ENCODE results near the gene CLEC16A.
A peak's percentile ranks its signal among the peaks of the same experiment; 100 is the strongest.

The CLEC16A gene

DNA sequence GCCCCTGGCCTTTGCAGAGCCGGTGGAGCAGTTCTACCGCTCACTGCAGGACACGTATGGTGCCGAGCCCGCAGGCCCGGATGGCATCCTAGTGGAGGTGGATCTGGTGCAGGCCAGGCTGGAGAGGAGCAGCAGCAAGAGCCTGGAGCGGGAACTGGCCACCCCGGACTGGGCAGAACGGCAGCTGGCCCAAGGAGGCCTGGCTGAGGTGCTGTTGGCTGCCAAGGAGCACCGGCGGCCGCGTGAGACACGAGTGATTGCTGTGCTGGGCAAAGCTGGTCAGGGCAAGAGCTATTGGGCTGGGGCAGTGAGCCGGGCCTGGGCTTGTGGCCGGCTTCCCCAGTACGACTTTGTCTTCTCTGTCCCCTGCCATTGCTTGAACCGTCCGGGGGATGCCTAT, 37.9 kb upstream of the CLEC16A start:
- TF ChIP-seq, protein P1, sequence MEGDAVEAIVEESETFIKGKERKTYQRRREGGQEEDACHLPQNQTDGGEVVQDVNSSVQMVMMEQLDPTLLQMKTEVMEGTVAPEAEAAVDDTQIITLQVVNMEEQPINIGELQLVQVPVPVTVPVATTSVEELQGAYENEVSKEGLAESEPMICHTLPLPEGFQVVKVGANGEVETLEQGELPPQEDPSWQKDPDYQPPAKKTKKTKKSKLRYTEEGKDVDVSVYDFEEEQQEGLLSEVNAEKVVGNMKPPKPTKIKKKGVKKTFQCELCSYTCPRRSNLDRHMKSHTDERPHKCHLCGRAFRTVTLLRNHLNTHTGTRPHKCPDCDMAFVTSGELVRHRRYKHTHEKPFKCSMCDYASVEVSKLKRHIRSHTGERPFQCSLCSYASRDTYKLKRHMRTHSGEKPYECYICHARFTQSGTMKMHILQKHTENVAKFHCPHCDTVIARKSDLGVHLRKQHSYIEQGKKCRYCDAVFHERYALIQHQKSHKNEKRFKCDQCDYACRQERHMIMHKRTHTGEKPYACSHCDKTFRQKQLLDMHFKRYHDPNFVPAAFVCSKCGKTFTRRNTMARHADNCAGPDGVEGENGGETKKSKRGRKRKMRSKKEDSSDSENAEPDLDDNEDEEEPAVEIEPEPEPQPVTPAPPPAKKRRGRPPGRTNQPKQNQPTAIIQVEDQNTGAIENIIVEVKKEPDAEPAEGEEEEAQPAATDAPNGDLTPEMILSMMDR (IDR thresholded peaks at IDR 0.05; ENCODE audit: low read length, missing control alignments), result no peak
- no peak for DNase-seq (ENCODE audit: low read depth)
- no peak overlapping the region for H3K4me3 ChIP-seq (replicated peaks; ENCODE audit: low read depth, low read length)

DNA sequence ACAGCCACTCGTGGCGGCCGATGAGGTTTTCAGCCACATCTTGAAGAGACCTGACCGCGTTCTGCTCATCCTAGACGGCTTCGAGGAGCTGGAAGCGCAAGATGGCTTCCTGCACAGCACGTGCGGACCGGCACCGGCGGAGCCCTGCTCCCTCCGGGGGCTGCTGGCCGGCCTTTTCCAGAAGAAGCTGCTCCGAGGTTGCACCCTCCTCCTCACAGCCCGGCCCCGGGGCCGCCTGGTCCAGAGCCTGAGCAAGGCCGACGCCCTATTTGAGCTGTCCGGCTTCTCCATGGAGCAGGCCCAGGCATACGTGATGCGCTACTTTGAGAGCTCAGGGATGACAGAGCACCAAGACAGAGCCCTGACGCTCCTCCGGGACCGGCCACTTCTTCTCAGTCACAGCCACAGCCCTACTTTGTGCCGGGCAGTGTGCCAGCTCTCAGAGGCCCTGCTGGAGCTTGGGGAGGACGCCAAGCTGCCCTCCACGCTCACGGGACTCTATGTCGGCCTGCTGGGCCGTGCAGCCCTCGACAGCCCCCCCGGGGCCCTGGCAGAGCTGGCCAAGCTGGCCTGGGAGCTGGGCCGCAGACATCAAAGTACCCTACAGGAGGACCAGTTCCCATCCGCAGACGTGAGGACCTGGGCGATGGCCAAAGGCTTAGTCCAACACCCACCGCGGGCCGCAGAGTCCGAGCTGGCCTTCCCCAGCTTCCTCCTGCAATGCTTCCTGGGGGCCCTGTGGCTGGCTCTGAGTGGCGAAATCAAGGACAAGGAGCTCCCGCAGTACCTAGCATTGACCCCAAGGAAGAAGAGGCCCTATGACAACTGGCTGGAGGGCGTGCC, 37.2 kb upstream of the CLEC16A start:
- no peak for DNase-seq (ENCODE audit: low read depth)
- TF ChIP-seq, protein P1 (IDR thresholded peaks at IDR 0.05; ENCODE audit: low read length, missing control alignments), result no peak
- no peak overlapping the region for H3K4me3 ChIP-seq (replicated peaks; ENCODE audit: low read depth, low read length)

DNA sequence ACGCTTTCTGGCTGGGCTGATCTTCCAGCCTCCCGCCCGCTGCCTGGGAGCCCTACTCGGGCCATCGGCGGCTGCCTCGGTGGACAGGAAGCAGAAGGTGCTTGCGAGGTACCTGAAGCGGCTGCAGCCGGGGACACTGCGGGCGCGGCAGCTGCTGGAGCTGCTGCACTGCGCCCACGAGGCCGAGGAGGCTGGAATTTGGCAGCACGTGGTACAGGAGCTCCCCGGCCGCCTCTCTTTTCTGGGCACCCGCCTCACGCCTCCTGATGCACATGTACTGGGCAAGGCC, 36.7 kb upstream of the CLEC16A start:
- no peak for DNase-seq (ENCODE audit: low read depth)
- TF ChIP-seq, protein P1 (IDR thresholded peaks at IDR 0.05; ENCODE audit: low read length, missing control alignments), result no peak
- no peak overlapping the region for H3K4me3 ChIP-seq (replicated peaks; ENCODE audit: low read depth, low read length)

DNA sequence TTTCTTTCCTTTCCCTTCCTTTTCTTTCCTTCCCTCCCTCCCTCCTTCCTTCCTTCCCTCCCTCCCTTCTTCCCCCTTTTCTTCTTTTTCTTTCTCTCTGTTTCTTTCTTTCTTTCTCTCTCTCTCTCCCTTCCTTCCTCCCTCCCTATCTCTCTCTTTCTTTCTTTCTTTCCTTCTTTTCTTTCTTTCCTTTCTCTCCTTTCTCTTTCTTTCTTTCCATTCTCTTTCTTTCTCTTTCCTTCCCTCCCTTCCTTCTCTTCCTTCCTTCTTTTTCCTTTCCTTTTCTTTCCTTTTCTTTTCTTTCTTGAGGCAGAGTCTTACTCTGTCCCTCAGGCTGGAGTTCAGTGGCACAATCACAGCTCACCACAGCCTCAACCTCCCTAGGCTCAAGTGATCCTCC, 33.1 kb upstream of the CLEC16A start:
- DNase-seq (ENCODE audit: low read depth), result no peak
- H3K4me3 ChIP-seq (replicated peaks; ENCODE audit: low read depth, low read length), result no peak overlapping the region
- TF ChIP-seq, protein P1 (IDR thresholded peaks at IDR 0.05; ENCODE audit: low read length, missing control alignments), result no peak

DNA sequence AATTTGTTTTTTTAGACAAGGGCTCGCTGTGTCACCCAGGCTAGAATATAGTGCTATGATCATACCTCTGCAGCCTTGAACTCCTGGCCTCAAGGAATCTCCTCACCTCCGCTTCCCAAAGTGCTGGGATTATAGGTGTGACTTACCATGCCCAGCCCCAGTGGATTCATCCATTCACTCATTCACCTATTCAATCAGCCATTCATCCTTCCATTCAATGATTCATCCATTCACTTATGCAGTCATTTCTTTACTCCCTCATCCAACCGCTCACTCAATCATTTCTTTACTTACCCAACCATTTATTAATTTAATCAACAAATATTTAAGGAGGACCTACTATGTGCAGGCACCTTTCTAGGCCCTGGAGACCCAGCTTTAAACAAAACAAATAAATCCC, 27.8 kb upstream of the CLEC16A start:
- DNase-seq (ENCODE audit: low read depth), result no peak
- H3K4me3 ChIP-seq (replicated peaks; ENCODE audit: low read depth, low read length), result no peak overlapping the region
- TF ChIP-seq, protein P1 (IDR thresholded peaks at IDR 0.05; ENCODE audit: low read length, missing control alignments), result no peak

DNA sequence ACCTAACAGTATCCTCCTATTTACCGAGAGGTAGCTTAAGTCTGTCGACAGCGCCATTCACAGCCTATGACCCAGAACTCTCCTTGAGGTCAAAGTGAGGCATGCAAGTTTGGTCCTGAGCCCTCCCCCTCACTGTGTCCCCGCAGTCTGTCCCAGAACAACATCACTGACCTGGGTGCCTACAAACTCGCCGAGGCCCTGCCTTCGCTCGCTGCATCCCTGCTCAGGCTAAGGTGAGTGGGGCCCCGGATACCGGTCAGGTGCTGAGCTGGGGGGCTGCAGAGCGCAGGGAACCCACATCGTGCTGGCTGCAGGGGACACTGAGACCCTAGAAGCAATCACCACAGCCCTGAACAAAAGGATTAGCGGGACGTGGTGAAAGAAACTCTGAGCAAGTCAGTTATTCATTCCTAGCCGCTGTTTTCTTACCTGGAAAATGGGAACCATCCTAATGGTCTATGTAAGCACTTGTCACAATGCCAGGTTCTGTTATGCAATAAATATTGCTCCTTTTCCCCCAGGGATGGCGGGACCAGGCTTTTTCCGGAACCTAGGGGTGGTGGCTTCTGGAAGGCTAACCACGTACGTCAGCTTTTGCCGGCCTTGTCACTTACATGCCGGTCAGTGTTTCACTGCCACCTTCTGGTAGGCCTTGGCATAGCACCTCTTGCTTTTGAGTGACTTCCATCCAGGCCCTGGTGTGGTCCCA, 25.9 kb upstream of the CLEC16A start:
- no peak overlapping the region for H3K4me3 ChIP-seq (replicated peaks; ENCODE audit: low read depth, low read length)
- TF ChIP-seq, protein P1 (IDR thresholded peaks at IDR 0.05; ENCODE audit: low read length, missing control alignments), result no peak
- peak; percentile 97 for DNase-seq (ENCODE audit: low read depth)

All from fibroblast of pulmonary artery (primary cell).